Renal cortex interstitium (tissue), 11 donors: ENCODE data around the gene PYGB. TPM values are rescaled to one million over a fixed set of nuclear protein-coding genes. Genes with fewer than 3 reads are reported as not detected.

Experiments used
- DNase-seq, 11 donors: peaks; one replicate each; pipeline ENCODE4 v3.0.0-alpha.2; 2013; ENCODE audit warnings: low read depth in 9 of 11, low spot score in 4 of 11; ENCODE audit errors: extremely low read depth in 1 of 11
- polyA plus RNA-seq, 3 donors: library from polyadenylated mRNA; unstranded; fragments of 120-200 nt; gene quantifications; one replicate each; pipeline ENCODE4 v1.2.1, GENCODE V29; 2013; ENCODE audit not compliant: insufficient read length in 3 of 3

The PYGB gene
- polyA plus RNA-seq, 3 donors: 45.6 to 53.2 (median 51.1) TPM

DNA sequence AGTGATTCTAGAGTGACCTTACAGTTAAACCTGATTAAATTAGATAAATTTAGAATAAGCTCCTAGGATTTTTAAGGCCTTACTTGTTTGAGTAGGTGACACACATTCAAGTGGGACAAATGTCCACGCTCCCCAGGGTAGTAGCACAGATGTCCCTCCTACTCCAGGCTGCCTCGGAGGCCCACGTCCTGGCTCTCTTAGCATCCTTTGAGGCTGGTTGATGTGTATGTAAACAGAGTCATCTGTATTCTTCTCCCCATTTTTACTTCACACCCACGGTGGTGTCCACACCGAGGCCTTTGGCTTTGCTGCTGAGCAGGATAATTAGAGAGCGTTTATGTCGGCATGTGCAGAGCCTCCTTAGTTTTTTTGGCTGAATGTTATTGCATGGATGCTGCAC, 36.6 kb upstream of the PYGB start:
- DNase-seq: no peak

DNA sequence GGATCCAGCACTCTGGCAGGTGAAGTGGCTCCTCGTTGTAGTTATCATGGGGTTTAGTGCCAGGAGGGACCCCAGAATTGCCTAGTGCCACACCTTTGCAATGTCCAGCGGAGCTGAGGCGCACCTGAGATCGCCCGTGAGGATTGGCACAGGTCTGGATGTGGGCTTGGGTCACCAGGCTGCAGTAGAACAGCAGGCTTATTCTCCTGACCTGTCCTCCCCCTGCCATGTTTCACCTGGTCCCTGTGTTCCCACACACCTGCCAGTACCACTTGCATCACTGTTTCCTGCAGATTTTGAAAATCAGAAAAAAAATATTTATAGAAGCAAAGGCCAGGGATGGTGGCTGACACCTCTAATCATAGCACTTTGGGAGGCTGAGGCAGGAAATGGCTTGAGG, 35.6 kb upstream of the PYGB start:
- no peak for DNase-seq

DNA sequence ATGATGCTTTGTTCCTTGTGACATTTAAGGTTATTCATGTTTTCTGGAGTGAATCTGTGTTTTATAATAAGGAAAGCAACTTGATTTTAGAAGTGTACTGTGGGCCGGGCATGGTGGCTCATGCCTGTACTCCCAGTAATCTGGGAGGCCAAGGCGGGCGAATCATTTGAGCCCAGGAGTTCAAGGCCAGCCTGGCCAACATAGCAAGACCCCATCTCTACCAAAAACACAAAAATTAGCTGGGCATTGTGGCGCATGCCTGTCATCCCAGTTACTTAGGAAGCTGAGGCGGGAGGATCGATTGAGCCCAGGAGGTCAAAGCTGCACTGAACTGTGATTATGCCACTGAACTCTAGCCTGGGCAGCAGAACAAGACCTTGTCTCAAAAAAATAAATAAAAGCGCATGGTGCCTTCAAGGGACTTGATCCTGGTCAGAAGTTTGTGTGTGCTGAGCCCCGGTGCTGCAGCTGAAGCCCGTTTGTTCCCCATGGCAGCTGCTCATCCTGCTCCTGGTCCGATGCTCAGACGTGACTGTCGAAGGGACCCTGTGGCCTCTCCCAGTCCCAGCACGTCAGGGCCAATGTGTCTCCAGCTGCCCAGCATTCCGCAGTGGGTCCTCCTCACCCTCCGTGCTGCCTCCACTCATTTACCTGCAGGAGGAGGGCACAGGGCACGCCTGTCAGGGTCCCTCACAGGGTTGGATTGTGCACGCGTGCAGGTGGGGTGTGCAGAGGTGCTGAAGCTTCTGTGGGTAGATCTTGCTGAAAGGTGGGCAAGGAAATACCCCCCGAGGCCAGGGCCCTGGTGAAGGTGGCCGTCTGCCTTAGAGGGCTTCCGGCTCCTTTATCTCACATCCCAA, 34.1 kb upstream of the PYGB start:
- DNase-seq: no peak

DNA sequence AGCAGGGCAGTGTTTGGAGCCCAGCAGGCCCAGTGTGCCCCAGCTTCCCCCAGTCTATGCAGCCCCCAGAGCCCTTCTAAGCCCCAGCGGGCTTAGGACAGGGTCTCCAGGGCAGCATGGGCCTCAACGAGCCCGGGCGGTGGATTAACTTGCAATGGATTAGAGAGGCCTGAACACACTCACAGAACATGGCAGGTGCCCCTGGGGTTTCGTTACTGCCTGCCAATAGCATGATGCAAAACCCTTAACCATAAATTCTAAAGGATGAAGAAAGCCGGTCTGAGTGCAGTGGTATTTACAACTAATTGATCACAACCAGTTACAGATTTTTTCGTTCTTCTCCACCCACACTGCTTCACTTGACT, 33.5 kb upstream of the PYGB start:
- no peak for DNase-seq

DNA sequence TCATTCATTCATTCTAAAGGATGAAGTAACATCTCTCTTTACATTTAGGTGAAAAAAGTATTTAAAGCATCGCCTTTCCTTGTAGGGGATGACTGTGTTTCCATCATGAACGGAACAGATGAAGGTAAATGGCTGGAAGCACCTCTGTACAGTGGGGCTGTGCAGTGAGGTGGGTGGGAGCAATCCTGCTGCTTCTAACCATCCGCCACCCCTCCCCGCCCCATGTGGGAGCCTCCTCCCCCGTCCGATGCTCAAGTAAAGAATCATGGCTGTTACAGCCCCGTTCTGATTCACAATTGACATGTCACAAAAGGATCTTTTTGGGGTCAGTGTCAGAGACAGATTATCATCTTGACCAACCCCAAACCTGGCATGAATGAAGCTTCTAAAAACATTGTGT, 33.1 kb upstream of the PYGB start:
- DNase-seq: no peak

DNA sequence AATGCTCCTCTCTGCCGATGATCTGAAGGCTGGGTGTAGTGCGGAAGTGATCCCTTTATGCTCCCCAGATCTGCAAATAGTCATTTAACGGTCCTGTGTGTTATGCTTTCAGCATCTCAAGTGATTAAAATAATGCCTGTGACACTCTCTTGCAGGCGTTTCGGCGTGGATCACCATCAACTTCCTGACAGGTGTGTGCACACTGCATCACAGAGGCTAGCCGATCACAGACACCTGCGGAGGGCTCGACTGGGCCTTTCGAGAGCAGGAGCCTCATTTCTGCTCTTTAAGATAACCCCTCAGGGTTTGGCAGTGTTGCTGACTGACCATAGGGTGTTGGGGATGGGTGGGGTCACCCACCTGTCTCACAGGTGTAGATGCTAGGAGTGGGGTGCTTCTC, 32.4 kb upstream of the PYGB start:
- DNase-seq: no peak

DNA sequence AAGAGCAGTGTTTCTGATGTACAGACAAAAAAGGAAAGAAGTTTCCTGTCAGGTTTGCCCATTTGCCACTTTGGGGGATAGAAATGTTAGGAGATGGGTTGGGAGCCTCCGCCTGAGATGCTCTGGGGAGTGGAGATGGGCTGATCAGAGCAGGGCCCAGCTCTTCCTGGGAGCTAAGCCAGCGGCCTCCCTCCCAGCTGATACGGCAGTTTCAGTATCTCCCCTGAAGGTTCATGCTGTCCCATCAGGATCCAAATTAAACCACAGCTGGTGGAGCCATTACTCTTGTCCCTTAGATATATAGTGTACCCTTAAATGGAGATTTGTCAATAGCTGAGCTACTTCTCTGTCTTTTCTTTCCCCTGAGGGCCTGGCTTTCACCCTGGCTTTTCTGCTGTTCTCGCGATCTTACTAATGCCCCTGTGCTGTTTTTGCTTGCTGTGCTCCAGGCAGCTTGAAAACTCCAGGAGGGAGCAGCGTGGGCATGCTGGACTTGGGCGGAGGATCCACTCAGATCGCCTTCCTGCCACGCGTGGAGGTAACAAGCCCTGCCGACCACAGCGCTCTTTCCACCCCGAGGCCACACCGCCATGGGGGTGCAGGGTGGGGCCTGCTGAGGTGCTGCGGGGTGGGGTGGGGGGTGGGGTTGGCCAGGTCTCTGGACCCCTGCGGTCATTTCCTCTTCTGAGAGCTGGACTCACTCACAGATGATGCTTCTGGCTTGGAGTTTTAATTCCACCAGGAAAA, 31.5 kb upstream of the PYGB start:
- DNase-seq: no peak

DNA sequence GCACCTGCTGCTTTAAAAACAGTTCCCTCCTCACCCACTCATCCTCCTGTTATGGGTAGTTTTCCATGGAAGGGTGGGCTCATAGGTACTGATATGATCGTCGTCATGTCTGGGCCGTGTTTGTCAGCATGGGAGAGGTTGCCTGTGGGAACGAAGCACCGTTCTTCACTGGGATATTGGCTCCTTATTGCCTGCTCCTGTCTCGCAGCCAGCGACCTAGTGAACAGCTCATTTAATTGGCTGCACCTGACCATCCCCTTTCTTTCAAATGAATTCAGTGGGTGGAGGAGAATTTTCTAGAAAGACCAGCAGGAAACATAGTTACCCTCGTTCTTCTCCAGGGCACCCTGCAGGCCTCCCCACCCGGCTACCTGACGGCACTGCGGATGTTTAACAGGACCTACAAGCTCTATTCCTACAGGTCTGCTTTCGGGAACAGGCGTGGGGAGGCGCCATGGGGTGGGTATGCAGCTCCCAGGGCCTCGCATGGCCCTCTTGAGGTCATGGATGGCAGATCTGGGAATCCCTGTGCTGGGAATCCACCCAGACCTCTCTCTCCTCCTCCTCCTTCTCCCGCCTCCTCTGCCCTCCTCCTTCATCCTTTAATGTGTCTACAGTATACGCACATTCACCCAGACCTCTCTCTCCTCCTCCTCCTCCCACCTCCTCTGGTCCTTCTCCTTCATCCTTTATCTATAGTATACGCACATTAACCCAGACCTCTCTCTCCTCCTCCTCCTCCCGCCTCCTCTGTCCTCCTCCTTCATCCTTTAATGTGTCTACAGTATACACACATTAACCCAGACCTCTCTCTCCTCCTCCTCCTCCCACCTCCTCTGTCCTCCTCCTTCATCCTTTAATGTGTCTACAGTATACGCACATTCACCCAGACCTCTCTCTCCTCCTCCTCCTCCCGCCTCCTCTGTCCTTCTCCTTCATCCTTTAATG, 30.4 kb upstream of the PYGB start:
- DNase-seq: no peak

DNA sequence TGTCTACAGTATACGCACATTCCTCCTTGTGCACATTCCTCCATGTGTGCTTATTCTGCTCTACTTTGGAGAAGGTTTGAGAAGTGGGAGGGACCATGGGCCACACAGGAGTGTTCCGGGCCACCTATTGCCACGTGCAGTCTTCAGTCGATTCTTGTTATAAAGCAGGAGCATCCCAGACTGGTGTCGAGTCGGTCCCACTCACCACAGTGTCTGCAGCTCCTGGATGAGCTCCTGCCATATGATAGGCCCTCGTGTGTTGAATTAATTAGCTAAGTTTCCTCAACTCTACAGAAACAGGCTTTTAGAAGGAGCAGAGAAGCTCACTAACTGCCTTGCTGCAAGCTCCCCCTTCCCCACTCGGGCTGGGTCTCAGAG, 29.8 kb upstream of the PYGB start:
- DNase-seq: no peak

DNA sequence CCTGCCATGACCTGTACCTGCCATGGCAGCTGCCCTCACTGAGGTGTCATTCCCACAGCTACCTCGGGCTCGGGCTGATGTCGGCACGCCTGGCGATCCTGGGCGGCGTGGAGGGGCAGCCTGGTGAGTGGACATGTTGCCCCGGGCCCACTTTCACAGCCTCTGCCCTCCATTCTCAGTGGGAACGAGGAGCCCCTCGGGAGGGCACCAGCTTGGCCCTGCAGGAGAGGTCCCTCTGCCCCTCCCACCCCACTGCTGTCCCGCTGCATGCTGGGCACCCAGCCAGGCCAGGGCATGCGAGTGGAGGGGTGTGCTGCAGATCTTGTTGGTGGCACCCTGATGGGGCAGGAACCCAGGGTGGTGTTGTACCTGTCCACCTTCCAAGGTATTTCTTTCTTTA, 29.4 kb upstream of the PYGB start:
- DNase-seq: no peak

DNA sequence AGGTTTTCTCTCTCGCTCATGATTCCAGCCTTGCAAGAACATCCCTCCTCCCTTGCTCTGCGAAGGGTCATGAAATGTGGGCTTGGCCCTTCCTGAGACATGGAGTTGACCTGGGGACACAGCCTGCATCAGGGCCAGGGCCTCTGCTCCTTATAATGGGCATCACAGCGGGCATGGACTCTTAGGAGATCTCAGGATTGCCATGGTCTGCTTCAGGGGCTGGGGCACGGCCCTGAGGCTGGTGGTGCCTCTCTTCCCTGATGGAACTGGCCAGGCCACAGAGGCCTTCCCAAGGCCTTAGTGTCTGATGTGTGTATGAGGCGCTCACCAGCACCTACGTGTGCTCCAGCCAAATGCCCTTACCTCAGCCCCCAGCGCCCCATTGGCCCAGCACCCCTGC, 28.5 kb upstream of the PYGB start:
- DNase-seq: no peak

DNA sequence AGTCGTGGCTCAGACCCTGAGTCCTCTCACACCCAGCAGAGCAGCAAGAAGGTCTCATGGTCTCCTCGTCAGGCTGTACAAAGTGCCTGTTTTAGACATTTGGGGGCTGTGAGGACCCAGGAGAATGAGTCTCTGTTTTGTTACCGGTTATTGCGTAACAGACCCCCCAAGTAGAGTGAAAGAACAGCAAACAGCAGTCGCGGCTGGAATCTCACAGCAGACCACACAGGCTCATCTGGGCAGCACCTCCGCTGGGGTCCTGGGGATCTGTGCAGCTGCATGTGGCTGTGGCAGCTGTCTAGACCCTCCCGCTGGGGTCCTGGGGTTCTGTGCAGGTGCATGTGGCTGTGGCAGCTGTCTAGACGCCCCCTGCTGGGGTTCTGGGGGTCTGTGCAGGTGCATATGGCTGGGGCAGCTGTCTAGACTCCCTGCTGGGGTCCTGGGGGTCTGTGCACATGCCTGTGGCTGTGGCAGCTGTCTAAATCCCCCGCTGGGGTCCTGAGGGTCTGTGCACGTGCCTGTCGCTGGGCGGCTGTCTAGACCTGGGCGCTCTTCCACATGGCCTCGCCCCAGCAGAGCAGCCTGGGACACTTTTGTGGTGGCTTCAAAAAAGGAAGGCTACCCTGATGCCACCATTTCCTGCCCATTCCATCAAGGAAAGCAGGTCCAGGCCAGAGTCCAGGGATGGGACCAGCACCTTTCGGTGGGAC, 27.7 kb upstream of the PYGB start:
- DNase-seq: no peak

DNA sequence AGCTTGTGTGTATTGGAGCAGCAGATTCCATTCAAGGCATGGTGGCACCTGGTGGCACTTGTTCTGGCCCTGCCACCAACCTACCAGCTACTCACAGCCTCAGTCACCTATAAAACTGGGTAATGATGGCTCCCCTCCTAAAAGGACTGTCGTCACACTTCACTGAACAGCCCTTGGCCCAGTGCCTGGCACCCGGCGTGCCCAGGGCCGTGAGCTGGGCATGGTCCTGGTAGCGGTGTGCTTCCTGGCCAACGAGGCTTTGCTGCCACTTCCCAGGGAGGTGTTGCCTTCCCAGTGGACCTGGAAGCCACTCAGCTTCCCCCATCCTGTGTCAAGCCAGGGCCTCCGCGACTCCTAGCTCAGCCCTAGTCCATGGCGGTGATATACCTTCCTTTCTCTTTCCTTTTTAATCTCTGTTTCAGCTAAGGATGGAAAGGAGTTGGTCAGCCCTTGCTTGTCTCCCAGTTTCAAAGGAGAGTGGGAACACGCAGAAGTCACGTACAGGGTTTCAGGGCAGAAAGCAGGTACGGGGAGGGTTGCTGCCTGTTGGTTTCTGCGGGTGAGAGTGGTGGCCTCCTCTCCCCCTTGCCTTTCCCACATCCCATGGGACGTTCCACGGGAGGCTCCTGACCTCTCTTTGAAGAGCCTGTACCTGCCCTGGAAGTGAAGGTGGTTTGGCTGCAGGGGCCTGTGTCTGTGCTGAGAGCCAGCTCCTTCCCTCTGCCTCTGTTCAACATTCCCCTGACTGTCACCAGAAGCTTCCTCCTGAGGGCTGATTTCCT, 26.9 kb upstream of the PYGB start:
- DNase-seq: no peak

DNA sequence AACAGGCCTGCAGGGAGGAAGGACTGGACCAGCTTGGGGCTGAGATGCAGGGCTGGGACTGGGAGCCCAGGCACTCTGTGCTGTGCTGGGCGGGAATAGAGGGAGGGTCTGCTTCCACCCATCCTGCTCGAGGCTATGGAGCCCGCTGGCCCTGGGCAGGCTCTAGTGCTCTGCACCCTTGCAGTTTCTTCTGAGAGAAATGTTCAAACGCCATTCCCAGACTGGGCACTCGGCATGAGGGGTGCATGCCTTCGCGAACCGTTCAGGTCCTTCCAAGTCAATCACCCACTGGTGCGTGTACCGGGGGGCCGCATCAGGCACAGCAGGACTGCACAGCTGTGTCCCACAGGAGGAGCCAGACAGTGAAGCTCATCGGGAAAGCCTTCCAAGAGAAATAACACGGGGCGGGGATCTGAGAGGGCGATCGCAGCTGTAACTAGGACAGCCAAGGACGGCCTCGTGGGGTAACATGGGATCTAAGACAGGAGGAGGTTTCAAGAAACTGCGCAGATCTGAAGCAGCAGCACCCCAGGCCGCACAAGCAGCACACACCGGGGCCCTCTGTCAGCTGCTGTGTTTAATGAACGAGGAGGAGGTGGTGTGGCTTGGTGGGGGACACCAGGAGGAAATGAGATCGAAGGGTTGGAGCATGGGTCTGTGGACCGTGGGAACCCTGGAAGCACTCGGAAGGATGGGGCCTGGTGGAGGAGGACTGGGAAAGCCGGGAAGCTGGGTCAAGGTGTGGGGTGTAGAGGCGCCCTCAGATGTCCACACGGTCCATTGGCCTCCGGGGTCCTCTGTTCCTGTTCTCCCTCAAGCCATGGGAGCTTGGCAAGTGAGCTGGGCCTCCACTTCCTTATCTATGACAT, 26.1 kb upstream of the PYGB start:
- DNase-seq: no peak

DNA sequence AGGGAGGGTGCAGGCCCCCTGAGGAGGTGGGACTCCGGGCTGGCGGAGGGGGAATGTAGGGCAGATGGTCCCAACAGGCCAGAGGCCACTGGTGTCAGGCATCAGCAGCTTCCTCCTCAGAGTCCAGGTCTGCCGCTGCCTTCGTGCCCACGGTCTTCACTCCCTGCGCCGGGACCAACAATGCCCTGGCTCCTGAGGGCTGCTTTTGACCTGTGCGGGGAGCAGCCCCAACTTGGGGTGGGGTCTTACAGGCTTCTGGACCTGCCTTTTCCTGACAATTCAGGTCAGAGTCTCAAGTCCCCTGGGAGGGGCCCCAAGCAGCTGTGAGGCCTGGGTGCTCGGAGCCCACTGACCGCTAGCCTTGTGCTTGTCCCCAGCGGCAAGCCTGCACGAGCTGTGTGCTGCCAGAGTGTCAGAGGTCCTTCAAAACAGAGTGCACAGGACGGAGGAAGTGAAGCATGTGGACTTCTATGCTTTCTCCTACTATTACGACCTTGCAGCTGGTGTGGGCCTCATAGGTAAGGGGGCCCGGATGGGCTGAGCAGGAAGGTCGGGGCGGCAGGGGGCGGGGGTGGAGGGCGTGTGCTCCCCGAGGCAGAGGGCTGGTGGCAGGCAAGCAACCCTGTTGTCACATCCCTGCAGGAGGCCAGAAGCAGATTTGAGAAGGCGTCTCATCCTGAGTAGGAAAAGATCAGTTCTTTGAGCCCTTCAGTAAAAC, 25.3 kb upstream of the PYGB start:
- DNase-seq: no peak

DNA sequence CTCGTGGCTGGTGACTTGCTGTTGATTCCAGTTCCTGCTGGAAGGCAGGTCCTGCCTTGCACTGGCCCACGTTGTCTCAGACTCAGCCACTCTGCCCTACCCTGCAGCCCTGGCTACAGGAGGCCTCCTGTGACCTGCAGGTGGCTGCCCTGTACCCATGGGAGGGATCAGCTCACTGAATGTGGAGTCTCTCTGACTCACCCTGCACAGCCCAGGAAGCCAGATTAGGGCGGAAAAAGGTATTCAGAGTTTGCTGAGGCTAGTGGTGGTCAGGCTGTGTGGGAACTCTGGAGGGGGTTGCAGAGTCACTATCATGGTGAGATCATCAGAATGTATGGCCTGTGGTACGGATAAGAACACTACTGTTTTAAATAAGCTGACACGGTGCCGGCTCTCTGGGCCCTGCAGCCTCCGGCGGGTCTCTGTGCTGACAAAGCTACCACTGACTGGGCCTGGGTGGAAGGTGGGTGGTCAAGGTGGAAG, 24.7 kb upstream of the PYGB start:
- no peak for DNase-seq
